GM21576 (cell line): ENCODE measurements around the gene SLC5A10.
A peak's percentile ranks its signal among the peaks of the same experiment; 100 is the strongest.
"Not testable (repeated sequence)": the region's sequence is repeated elsewhere in the genome, so short reads cannot be mapped to it uniquely, and the experiment has no call there.

Experiments used
- ATAC-seq: cut with Tn5 transposase; IDR thresholded peaks from one replicate; pipeline ENCODE4 v1.9.1; 2021; ENCODE audit warnings: mild to moderate bottlenecking, moderate library complexity; ENCODE audit not compliant: unreplicated experiment

Gene SLC5A10

DNA sequence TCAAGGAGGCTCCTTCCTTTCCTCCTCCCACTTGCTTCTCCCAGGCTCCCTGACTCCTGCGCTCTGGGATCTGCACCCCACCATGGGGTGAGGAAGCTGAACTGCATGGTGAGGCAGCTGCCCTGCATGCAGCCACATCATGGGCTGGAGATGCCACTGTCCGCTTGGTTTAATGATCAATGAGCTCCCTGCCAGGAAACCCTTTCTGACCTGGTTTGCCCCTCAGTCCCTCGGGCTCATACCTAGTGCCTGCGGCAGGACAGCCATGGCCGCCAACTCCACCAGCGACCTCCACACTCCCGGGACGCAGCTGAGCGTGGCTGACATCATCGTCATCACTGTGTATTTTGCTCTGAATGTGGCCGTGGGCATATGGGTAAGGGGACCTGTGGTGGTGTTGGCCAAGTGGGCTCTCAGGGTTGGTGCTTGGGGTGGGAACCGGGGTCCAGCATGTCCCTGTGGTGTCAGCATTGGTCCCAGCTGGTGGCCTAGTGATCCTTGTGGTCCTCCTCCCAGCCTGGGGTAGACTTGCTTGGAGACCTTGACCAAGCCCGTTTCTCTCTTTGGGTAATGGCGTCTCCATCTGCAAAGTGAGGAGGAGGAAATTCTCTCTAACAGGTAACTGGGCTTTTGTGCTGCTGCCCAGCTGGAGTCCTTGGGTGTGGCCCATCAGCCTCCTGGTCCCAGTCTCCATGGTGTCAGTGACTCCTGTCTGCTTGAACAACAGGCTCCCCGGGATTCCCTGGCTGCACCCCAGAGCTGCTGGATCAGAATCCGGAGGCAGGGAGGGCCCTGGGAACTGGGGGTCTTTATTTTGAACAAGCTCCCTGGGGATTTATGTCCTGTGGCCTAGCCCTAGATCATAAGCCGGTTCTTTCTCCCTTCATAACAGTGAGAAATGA lies at the start of gene SLC5A10:
Gene SLC5A10 (plus strand): TSS at position 225 of the 902 bp plus-strand sequence. CDS start 41 bp downstream, at position 266.
- ATAC-seq: no peak

DNA sequence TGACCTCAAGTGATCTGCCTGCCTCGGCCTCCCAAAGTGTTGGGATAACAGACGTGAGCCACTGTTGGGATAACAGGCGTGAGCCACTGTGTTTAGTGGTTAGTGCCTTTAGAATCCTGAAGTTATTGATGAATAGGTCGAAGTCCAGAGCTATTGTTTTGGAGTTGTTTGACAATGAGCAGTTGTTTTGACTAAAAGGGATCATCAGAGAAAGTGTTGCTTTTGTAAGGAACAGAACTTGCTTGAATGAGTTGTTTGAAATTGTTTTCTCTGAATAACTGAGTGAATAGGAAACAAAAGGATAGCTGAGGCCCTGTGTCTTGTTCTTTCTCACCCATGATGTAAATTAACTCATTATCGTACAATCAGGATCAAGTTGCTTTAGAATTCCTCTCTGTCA lies 47.5 kb upstream of the SLC5A10 start:
- ATAC-seq: no peak

DNA sequence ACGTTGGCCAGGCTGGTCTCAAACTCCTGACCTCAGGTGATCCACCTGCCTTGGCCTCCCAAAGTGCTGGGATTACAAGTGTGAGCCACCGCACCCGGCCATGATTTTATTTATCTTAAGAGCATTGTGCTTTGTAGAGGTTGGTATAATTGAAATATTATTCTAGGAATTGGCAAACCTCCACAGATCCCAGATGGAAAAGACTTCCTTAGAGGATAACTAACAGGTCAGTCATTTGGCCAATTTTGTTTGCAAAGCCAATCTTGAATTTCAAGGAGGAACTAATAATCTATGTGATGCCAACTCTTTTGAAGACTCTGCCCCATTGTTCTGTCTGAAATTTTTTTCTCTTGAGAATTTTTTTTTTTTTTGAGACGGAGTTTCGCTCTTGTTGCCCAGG lies 46.7 kb upstream of the SLC5A10 start:
- no peak for ATAC-seq

DNA sequence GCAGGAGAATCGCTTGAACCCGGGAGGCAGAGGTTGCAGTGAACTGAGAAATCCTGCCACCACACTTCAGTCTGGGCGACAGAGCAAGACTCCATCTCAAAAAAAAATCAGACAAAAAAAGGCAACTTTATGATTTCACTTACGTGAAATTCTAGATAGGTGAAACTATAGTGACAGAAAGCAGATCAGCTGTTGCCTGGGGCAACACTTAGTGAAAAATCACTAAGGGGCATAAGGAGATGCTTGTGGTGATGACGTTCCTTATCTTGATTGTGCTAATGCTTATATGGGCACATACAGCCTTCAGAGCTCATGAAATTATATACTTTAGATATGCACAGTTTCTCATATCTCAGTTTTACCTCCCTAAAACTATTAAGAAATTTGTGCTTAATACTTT lies 41.6 kb upstream of the SLC5A10 start:
- no peak for ATAC-seq

DNA sequence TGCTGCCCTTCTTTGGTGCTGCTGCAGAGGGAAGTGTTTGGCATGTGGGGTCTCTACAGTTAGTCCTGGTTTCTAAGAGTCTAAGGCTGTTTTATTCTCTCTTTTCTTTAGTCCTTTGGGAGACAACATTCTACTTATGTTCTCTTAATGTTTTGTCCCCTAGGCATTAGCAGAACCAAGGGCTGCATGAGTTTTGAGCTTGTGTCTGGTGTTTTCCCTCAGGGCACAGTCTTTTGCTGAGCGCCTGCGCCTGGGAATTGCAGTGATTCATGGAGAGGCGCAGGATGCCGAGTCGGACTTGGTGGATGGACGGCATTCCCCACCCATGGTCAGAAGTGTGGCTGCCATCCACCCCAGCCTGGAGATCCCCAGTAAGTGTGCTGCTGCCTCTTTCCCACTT lies 41.1 kb upstream of the SLC5A10 start:
- no peak for ATAC-seq

DNA sequence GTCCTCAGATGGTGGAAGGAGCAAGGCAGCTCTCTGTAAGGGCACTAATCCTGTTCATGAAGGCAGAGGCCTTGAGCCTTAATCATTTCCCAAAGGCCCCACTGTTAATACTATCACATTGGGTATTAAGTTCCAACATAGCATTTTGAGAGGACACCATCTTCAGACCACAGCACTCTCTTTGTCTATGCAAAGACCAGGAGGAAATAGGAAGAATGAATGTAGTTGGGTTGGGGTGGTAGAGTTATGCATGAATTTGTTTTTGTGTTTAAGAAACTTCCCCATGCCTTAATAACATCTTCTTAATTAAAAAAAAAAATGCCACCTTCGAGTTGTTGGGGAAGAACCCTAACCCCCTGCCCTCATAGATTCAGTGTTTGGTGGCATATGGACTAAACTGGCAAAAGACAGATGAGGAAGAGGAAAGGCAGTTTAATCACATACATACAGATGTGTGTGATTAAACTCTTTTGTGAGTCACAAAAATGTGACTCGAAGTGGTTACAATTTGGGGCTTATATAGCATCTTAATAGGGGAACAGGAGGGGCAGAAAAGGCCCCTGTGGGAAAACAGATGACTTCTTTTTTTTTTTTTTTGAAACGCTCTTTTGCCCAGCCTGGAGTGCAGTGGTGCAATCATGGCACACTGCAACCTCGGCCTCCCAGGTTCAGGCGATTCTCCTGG lies 35.0 kb upstream of the SLC5A10 start:
- no peak for ATAC-seq

DNA sequence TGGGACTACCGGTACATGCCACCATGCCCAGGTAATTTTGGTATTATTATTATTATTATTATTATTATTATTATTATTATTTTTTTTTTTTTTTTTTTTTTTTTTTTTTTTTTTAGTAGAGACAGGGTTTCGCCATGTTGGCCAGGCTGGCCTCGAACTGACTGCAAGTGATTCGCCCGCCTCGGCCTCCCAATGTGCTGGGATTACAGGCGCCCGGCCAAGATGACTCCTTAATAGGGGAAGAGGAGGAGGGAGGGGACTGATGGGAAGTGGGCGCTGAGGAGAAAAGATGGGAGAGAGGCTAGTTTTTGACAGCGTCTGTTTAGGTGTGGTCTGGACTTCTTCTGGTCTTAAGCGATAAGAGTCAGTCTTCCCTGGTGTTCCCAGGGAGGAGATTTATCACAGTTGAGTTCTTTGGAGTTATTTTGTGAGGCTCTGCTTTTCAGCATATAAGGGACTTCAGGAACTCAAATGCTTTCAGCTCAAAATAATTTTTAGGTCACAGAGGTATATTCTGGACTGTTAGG lies 34.4 kb upstream of the SLC5A10 start:
- no peak for ATAC-seq

DNA sequence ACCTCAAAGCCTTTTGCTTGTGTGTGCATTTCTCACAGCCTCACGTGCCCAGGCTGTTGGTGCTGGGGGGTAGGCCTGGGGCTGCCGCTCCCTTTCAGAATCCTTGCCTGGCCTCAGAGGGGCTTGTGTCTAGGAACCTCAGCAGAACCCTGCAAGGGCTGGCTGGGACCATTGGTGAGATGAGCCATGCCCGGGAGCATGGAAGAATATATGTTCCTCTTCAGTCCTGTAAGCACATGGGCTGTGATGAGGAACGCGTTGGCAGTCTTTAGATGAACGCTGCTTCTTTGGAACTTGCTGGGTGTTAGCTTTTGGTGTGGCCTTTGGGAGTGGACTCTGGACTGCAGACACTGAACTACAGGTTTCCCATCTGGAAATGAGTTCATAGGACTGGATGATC lies 32.0 kb upstream of the SLC5A10 start:
- ATAC-seq: no peak

DNA sequence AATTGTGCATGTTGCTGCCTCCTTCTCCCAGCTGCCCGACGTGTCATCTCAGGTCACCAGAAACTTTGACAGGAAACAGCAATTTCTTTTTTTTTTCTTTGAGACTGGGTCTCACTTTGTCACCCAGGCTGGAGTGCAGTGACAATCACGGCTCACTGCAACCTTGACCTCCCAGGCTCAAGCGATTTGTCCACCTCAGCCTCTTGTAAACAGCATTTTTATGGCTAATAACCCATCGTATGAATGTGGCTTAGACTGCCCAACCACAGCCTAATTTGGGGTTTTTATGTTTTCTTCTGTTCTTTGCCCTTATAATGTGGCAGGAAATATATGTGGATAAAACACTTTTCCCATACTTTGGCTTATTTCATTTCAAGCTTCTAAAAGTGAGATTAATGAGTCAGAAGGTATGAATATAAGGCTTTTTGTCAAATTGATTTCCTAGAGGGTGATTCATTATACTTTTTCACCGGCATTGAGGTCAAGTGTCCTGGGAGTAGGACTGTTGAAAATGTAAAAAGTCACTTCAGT lies 31.0 kb upstream of the SLC5A10 start:
- peak; percentile 52 for ATAC-seq

DNA sequence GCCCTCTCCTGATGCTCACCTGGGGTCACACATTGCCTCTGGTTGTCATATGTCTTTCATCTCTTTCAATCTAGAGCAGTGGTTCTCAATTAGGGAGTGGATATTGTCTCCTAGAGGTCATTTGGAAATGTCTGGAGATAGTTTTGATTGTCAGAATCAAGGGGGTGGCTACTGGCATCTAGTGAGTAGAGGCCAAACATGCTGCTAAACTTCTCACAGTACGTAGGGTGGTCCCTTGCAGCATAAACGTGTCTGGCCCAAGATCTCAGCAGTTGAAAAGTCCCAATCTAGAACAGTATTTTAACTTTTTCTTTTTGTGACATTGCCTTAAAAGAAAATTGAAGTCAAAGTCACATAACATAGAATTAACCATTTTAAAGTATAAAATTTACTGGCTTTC lies 30.5 kb upstream of the SLC5A10 start:
- no peak for ATAC-seq

DNA sequence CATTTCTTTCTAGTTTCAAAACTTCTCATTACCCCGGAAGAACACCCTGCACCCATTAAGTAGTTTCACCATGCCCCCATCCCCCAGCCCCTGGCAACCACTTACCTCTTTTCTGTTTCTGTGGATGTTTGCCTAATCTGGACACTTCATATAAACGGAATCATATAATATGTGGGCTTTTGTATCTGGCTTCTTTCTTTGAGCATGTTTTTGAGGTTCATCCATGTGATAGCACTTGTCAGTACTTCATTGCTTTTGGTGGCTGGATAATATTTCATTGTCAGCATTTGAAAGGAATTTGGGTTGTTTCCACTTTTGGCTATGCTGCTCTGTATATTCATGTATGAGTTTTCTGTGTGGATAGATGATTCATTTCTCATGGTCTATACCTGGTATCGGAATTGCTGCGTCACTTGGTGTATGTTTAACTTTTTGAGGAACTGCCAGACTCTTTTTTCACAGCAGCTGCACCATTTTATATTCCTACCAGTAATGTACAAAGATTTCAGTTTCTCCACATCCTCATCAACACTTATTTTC lies 30.0 kb upstream of the SLC5A10 start:
- peak; percentile 48 for ATAC-seq

DNA sequence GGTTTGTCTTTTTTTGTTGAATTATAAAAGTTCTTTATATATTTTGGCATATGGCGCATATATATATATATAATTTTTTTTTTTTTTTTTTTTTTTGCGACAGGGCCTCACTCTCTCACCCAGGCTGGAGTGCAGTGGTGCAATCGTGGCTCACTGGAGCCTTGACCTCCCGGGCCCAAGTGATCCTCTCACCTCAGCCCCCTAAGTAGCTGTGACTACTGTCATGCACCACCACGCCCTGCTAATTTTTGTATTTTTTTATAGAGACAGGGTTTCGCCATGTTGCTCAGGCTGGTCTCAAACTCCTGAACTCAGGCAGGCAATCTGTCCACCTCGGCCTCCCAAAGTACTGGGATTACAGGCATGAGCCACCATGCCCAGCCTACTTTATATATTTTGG lies 29.4 kb upstream of the SLC5A10 start:
- ATAC-seq: not testable (repeated sequence)

DNA sequence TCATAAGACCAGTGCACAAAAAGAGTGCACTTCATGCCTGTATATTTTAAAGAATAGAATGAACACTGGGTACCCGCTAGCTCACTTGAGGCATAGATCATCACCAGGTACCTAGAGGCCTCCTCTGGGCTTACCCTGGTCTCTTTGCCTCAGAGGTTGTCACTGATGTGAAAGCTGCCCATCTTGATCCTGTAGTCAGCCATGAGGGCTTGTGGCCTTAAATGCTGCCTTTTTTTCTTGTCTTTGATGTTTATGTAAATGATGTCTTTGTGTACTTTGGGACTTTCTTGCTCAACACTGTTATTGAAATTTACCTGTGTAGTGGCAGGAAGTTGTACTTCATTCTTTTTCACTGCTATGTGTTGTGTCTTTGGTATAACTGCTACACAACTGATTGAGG lies 26.8 kb upstream of the SLC5A10 start:
- ATAC-seq: no peak

DNA sequence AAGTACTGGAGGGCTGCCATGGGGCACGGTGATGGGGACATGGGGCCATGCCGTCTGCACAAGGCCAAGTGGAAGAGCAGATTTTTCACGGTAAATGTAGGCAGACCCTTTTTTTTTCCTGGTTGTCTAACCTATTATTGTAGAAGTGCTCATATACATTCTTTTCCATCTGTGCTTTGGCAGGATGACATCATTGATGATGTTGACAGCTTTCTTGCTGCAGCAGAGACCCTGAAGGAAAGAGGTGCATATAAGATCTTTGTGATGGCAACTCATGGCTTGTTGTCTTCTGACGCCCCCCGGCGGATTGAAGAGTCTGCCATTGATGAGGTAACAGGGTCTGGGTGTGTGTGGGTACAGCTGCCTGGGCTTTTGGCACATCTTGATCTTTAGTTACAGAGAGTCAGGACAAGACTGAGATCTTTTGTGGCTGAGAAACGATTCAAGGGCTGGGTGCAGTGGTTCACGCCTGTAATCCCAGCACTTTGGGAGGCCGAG lies 23.3 kb upstream of the SLC5A10 start:
- no peak for ATAC-seq

DNA sequence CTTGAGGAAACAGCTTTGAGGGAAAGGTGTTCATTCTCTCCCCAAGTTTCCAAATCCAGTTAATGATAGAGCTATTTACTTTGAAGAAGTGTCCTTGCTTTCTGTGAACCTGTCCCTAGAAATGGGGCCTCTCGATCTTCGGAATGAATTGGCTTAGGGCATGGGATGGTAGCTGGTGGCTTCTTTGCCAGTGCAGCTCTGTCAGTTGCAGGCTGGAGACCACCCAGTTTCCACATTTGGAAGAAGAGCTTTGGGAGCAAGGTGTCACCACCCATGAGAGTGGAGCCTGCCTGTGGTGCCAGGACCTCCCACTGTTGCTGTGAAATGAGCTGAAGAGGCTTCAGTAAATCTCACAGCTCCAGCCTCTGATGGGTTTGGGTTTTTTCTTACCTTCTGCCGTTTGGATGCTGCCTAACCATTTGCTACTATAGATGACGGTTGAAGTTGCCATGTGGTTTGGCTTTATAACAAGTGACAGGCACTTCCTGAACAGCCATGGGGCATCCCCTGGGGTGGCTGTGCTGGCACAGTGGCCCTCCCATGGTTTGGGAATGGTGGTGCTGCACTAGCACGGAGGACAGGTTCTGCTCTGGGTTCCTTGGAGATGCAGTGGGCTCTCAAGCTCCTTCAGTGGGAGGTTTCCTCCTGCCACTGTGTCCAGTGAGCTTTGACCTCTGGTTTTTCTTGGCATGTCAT lies 19.5 kb upstream of the SLC5A10 start:
- no peak for ATAC-seq

DNA sequence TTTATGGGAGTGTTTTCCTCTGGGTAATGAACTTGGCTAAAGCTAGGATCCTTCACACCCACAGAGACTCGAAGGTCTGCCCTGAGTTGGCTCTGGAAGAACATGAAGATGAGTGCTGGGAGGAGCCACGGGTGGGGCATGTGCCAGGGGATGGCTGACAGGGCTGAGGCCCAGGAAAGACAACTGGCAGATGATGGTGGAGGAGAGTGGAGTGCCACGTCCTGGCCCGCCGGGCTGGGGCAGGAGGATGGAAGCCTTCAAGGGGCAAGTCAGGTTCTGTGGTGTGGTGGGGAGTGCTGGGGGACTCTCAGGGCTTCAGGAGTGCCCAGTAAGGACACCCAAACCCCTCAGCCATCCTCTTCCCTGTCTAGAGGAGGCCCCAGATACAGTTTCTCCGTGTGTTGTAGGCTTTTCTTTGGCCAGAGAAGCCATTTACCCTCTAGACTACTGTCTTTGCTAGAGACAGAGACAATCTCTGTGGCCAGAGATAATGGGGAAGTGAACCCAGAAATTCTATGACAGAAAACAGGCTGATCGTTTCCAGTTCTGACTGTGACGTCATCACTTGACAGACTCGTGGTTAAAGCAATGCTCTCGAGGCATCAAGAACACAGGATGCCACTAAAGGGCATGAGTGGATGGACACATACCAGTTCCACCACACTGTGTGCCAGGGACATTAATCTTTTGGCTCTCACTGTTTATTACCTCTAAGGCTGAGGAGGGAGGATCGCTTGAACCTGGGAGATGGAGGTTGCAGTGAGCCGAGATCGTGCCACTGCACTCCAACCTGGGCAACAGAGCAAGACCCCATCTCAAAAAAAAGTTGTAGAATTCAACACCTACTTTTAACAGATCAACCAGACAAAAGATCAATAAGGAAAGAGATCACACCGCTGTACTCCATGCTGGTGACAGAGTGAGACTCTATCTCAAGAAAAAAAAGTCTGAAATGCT lies 18.6 kb upstream of the SLC5A10 start:
- no peak for ATAC-seq

DNA sequence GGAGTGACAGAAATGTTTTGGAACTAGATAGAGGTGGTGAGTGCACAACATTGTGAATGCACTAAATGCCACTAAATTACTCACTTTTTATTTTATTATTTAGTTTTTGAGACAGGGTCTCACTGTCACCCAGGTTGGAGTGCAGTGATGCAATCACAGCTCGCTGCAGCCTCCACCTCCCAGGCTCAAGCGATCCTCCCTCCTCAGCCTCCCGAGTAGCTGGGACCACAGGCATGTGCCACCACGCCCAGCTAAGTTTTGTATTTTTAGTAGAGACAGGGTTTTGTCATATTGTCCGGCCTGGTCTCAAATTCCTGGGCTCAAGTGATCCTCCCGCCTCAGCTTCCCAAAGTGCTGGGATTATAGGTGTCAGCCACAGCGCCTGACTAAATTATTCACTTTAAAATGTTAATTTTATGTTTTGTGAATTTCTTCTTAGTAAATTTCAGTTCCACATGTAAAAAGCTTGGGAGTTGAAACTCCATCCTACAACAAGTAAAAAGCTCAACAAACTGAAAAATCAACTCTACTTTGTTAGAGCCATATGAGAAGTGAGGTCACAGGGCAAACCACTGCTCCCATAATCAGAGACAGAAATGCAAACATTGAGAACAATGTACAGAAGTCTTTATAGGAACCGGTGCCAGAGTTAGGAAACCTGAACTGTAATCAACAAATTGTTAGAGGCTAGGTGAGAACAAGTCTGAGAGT lies 13.8 kb upstream of the SLC5A10 start:
- ATAC-seq: no peak

DNA sequence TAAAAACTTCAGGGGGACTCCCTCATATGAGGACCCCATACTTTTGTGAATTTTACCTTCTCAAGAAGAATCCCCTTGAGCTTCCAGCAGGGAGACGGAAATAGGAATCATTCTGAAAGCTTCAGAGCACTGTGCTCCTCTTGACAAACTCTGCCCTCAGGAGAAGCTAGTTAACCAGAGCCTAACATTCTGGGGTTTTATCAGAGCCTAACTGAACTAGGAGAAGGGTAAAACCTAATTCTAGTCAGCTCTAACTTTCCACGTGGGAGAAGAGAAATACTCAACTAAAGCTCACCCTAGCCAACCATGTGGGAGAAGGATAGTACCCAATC lies 13.3 kb upstream of the SLC5A10 start:
- ATAC-seq: no peak

DNA sequence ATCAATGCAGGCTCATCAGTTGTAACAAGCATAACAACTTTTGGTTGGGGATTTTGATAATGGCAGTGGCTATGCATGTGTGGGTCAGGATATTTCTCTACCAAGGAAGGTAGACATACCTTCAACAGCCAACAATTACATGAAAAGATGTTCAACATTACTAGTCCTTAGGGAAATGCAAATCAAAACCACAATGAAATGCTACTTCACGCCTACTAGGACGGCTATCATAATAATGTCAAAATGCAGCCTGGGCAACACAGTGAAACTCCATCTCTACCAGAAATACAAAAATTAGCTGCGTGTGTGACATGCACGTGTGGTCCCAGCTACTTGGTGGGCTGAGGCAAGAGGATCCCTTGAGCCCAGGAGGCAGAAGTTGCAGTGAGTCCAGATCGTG lies 7.3 kb upstream of the SLC5A10 start:
- no peak for ATAC-seq
